ENCODE results near the gene PPT1. TPM values are rescaled to one million over a fixed set of nuclear protein-coding genes. Genes with fewer than 3 reads are reported as not detected.
"Not testable (repeated sequence)": the region's sequence is repeated elsewhere in the genome, so short reads cannot be mapped to it uniquely, and the experiment has no call there.

Gene PPT1
- total RNA-seq, 1 experiment from 2014 or later = 57.8 TPM

DNA sequence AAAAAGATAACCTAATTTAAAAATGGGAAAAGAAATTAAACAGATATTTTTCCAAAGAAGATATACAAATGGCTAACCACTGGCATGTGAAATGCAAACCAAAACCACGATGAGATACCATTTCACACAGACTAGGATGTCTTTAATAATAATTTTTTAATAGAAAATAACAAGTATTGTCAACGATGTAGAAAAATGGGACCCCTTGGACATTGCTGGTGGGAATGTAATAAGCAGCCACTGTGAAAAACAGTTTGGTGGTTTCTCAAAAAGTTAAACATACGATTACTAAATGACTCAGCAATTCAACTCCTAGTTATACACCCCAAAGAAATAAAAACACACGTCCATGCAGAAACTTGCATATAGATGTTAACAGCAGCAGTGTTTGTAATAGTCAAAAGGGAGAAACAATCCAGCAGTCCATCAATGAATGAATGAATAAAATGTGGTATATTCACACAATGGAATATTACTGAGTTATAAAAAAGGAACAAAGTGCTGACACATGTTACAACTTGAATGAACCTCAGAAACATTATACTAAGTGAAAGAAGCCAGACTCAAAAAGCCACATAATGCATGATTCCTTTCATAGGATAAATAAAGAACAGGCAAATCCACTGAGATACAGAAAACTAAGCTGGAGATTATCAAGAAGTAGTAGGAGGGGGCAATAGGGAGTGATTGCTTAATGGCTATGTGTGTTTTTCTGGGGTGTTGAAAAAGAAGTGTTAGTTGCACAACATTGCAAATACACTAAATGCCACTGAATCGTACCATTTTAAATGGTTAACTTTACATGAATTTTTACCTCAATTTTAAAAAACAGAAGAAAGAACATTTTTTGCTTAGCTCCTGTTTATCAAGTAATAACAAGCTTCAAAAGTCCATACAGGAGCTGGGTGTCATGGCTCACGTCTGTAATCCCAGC lies 4.1 kb downstream of the PPT1 start:
- intact Hi-C loops (cut with micrococcal nuclease; ENCODE audit: unreplicated experiment) = no loop called here
- peaks cover 33% of the 10 kb centered on the region for H3K4me1 Mint-ChIP-seq (ENCODE audit: low read depth, unreplicated experiment)
- DNase-seq = no peak
- no peak overlapping the region for H3K27ac Mint-ChIP-seq (ENCODE audit: unreplicated experiment)
- no peak overlapping the region for H3K4me3 Mint-ChIP-seq (ENCODE audit: low read depth, unreplicated experiment)
- peaks cover 14% of the 10 kb centered on the region for H3K36me3 Mint-ChIP-seq (ENCODE audit: insufficient read depth, unreplicated experiment)
- no TSS peak for BruUV-seq (replicated peaks)
- H3K9me3 Mint-ChIP-seq (ENCODE audit: low read depth, unreplicated experiment) = no peaks in the 10 kb centered on the region
- H3K27me3 Mint-ChIP-seq (ENCODE audit: unreplicated experiment) = no peaks in the 10 kb centered on the region
- CTCF ChIA-PET = interaction anchor here (1.2 kb wide), 1 partner anchor 47 kb away, joined by 11 read pairs; no protein-coding TSS in a partner anchor
- TF ChIP-seq, protein P1, sequence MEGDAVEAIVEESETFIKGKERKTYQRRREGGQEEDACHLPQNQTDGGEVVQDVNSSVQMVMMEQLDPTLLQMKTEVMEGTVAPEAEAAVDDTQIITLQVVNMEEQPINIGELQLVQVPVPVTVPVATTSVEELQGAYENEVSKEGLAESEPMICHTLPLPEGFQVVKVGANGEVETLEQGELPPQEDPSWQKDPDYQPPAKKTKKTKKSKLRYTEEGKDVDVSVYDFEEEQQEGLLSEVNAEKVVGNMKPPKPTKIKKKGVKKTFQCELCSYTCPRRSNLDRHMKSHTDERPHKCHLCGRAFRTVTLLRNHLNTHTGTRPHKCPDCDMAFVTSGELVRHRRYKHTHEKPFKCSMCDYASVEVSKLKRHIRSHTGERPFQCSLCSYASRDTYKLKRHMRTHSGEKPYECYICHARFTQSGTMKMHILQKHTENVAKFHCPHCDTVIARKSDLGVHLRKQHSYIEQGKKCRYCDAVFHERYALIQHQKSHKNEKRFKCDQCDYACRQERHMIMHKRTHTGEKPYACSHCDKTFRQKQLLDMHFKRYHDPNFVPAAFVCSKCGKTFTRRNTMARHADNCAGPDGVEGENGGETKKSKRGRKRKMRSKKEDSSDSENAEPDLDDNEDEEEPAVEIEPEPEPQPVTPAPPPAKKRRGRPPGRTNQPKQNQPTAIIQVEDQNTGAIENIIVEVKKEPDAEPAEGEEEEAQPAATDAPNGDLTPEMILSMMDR (IDR thresholded peaks at IDR 0.05; ENCODE audit: unreplicated experiment) = no peak

DNA sequence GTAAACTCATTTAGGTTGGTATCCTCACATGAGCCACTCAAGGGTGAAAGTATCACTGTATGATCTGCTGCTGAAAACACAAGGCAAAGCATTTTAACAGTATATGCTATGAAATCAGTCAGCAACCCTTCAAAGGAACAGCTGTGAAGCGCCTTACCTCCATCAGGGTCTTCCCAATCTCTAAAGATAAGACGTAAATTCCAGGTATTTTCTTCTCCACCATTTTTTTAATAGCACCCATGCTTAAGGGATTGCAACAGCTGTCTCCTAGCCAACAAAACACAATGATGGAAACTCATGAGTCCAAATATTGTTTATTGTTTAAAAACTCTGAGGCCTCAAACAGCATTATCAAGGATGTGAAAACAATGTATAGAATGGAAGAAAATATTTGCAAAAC lies 4.8 kb downstream of the PPT1 start:
- Mint-ChIP-seq H3K9me3 (ENCODE audit: low read depth, unreplicated experiment) (no peaks in the 10 kb centered on the region), H3K4me1 (ENCODE audit: low read depth, unreplicated experiment) (peaks cover 25% of the 10 kb centered on the region), H3K27me3 (ENCODE audit: unreplicated experiment) (no peaks in the 10 kb centered on the region), H3K4me3 (ENCODE audit: low read depth, unreplicated experiment) (no peak overlapping the region), H3K36me3 (ENCODE audit: insufficient read depth, unreplicated experiment) (peaks cover 13% of the 10 kb centered on the region), H3K27ac (ENCODE audit: unreplicated experiment) (no peak overlapping the region)
- CTCF ChIA-PET = interaction anchor here (0.5 kb wide), 1 partner anchor 100 kb away, joined by 3 read pairs; no protein-coding TSS in a partner anchor
- TF ChIP-seq, protein P1 (IDR thresholded peaks at IDR 0.05; ENCODE audit: unreplicated experiment) = no peak
- DNase-seq = no peak
- intact Hi-C loops (cut with micrococcal nuclease; ENCODE audit: unreplicated experiment) = no loop called here
- no TSS peak for BruUV-seq (replicated peaks)

DNA sequence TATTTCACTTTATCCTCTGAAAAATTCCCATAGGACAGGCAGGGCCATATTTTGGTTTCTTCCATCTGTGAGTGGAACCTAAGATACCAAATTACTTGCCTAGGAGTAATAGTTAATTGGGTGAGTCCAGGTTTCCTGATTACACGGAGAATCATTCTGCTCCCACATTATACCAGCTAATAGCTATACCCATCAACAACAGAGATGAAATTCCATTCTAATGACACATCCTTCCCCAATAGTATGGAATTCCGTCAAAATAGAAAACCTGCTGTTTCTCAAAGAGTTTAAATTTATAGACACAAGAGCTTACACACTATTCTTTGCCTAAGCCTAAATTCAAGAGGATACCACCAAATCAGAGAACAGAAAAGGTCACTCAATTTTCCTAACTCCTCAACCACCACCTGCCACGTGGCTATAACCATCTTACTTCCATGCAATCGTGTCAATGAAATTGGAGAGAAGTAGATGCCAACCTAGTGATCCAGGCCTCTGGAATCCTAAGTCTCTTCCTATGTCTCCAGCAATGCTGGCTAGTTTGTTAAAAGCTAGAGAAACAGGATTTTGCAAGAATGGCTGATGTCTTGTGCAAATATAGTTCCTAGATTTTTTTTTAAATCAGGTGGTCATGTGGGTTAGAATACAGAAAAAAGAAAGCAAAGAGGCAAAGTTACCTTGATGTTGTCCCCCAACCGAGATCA lies 6.2 kb downstream of the PPT1 start:
- no peak overlapping the region for H3K4me3 Mint-ChIP-seq (ENCODE audit: low read depth, unreplicated experiment)
- intact Hi-C loops (cut with micrococcal nuclease; ENCODE audit: unreplicated experiment) = no loop called here
- no TSS peak for BruUV-seq (replicated peaks)
- no peaks in the 10 kb centered on the region for H3K27me3 Mint-ChIP-seq (ENCODE audit: unreplicated experiment)
- TF ChIP-seq, protein P1 (IDR thresholded peaks at IDR 0.05; ENCODE audit: unreplicated experiment) = no peak
- no peak overlapping the region for H3K27ac Mint-ChIP-seq (ENCODE audit: unreplicated experiment)
- H3K36me3 Mint-ChIP-seq (ENCODE audit: insufficient read depth, unreplicated experiment) = peaks cover 6% of the 10 kb centered on the region
- CTCF ChIA-PET = interaction anchor here (0.6 to 1.2 kb wide), 2 partner anchors 12 to 95 kb away, joined by 3 read pairs; no protein-coding TSS in a partner anchor
- DNase-seq = no peak
- H3K4me1 Mint-ChIP-seq (ENCODE audit: low read depth, unreplicated experiment) = peaks cover 12% of the 10 kb centered on the region
- no peaks in the 10 kb centered on the region for H3K9me3 Mint-ChIP-seq (ENCODE audit: low read depth, unreplicated experiment)

DNA sequence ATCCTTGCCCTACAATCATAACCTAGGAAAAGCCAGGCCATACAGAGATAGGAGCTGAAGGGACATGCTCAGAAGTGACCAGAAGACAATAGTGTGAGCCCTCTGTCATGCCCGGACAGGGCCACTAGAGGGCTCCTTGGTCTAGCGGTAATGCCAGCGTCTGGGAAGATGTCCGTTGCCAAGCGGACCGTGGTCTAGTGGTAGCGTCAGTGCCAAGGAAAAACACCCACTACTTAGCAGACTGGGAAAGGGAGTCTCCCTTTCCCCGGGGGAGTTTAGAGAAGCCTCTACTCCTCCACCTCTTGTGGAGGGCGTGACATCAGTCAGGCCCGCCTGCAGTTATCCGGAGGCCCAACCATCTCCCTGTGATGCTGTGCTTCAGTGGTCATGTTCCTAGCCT lies 12.3 kb downstream of the PPT1 start:
- not testable (repeated sequence) for H3K36me3 Mint-ChIP-seq (ENCODE audit: insufficient read depth, unreplicated experiment); H3K4me3 Mint-ChIP-seq (ENCODE audit: low read depth, unreplicated experiment); H3K27ac Mint-ChIP-seq (ENCODE audit: unreplicated experiment); H3K9me3 Mint-ChIP-seq (ENCODE audit: low read depth, unreplicated experiment); H3K27me3 Mint-ChIP-seq (ENCODE audit: unreplicated experiment); H3K4me1 Mint-ChIP-seq (ENCODE audit: low read depth, unreplicated experiment); BruUV-seq (replicated peaks)
- CTCF ChIA-PET = interaction anchor here (0.7 to 1.7 kb wide), 7 partner anchors 23 to 320 kb away, joined by 3 to 6 read pairs (median 3); no protein-coding TSS in a partner anchor
- intact Hi-C loops (cut with micrococcal nuclease; ENCODE audit: unreplicated experiment) = loop anchor here (2.0 kb wide), 2 partner anchors 56 to 320 kb away; no protein-coding TSS in a partner anchor
- TF ChIP-seq, protein P1 (IDR thresholded peaks at IDR 0.05; ENCODE audit: unreplicated experiment) = peak; percentile 69
- DNase-seq = peak; percentile 82
